NCI-H748 treated with DMSO at 0.1 percent for 48 hours (cell line): ENCODE results near the gene CFHR1.

ENCODE experiments used
- DNase-seq: peaks from one replicate; lab custom pipeline; 2025; lab: John Stamatoyannopoulos, UW

Gene CFHR1

GRCh38 chr1:196877964-196878363, 58.4 kb downstream of the CFHR1 start:
- DNase-seq = no peak
